Dermis blood vessel endothelial cell (primary cell): ENCODE results near the gene PHAX. TPM values are rescaled to one million over a fixed set of nuclear protein-coding genes. Genes with fewer than 3 reads are reported as not detected.
"Not testable (repeated sequence)": the region's sequence is repeated elsewhere in the genome, so short reads cannot be mapped to it uniquely, and the experiment has no call there.

ENCODE experiments used
- DNase-seq: peaks from one replicate; pipeline ENCODE4 v3.0.0; 2010
- total RNA-seq: library from RNA; depleted of rRNA; stranded (reverse); fragments of >200 nt; gene quantifications from 2 replicates; pipeline ENCODE4 v1.2.3, GENCODE V29; 2014

Gene PHAX
- total RNA-seq, 1 donor from 2014 or later, result 67.4 TPM

DNA sequence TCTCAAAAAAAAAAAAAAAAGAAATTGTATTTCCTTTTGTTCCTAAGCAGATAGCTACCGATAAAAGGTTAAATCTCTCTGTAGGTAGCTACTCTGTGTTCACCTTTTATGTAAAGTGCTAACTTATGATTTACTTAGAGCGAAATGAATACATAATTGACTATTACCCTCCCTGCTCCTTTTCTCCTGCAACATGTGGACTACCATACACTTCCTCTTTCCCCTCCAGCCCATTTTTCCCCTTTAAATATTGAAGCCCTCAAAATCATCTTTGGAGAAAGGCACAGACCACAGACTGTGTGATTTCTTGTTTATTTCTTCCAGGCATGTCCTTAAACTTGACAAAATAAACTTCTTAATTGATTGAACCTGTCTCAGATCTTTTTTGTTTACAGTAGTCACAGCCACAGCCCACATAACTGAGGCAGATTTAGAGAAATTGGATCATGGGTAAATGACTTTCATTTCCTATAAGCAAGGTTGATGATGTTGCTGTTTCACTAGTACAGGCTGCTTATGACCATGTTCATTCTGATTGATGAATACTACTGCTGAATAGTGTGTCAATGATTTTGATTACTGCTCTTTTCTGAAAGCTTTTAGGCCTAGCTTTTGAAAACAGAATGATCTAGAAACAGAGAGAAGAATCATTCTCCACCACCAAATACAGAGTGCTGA lies 59.2 kb downstream of the PHAX start:
- DNase-seq, result no peak

DNA sequence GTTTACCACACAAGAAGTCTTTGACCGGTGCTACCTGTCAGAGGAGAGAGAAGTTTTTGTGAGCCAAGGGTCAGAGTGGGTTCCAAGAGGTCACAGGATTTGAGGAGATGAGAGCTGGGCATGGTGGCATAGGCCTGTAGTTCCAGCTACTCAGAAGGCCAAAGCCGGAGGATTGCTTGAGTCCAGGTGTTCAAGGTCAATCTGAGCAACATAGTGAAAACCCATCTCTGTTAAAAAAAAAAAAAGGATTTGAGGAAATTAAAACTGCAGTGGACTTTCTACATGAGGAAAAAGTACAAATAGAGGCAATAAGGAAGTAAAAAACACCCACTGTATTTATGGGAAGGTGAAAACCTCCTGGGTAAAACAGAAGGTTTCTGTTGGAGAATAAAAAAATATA lies 63.8 kb downstream of the PHAX start:
- no peak for DNase-seq

DNA sequence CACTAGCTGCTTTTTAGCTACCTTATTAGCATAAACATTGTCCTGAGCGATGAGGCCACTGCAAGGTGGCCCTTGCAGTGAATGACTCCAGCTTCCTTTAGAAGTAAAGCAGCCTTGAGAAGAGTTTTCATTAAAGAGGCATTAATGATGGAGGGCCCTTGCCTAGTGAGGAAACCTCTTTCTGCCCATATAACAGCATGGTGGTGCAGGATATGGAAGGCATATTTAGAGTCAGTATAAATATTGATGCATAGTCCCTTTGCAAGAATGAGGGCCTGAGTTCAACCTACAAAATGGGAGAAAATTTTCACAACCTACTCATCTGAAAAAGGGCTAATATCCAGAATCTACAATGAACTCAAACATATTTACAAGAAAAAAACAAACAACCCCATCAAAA lies 69.4 kb downstream of the PHAX start:
- DNase-seq, result not testable (repeated sequence)

DNA sequence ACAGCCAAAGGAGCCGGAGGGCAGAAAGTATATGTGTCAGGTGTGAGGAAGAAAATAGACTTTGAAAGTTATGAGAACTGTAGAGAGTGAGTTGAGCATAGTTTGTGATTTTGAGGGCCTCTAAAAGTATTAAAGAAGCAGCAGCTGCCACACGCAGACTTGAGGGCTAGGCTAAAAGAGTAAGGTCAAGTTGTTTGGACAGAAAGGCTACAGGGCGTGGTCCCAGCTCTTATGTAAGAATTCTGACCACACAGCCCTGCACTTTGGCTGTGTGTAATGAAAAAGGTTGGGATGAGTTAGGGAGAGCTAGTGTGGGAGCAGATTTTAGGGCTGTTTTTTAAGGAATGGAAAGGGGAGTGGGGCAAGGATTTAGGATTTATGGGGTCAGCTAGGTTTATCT lies 70.9 kb downstream of the PHAX start:
- not testable (repeated sequence) for DNase-seq

DNA sequence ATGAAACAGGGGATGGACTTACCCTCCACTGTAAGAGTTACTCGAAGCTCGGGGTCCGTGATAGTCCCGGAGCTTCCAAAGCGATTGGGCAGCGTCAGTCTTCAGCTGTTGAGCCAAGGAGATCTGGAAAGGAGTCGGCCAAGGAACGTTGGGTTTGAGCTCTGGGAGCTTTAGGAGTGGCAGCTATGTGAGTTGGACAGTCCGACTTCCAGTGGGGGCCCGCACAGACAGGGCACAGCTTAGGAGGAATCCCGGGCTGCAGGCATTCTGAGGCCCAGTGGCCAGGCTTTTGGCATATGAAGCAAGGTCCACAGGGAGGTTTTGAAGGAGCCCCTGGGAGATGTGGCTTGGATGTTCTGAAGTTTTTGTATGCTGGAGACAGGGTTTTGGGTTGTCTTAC lies 72.7 kb downstream of the PHAX start:
- no peak for DNase-seq

DNA sequence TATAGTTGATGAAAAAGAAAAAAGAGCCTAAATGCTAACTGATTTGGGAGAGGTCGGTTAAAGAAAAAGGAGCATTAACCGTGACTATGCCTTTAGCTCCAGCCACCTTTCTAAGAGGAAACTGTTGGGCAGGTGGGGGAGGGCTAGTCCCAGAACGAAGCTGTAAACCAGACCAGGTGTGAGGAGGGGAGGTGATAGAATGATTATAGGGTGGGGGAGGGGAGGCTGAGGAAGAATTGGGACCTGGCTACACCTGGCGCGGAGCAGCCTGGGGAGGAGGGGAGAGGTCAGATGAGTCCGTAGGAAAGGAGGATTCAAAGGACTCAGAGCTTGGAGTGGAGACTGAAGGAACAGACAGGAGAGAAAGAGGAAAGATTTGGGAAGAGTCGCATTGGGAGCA lies 73.4 kb downstream of the PHAX start:
- DNase-seq, result no peak

DNA sequence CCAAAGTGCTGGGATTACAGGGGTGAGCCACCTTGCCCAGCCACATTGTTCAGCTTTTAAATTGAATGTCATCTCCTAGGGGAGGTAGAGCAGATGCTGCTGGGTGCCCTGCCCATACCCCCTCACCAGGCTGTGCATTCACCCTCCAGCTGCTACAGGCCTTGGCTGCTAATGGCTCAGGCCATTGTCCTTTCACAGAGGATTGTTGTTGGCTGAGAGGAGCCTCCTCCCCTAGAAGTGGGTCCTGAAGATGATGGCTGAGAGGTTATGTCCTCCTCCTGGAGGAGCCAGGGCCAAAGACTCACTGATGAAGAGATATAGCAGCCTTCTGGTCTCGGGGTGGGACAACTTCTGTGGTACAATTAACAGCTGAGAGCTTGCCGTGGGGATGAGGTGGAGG lies 74.6 kb downstream of the PHAX start:
- DNase-seq, result no peak

DNA sequence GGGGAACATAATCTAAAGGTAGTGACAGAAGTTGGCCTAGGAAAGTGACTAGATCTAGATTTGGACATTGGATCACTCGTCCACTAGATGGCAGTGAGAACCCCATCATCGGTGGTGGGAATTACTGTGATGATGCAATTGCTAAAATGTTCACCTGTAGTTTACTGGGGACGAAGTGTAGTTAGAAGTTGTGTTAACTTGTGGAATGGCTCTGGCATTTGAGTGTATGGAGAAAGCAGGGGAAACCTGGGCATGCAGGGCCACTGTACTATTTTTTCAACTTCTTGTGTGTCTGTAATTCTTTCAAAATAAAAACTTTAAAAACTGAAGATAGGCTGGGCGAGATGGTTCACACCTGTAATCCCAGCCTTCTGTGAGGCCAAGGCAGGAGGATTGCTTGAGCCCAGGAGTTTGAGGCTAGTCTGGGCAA lies 75.5 kb downstream of the PHAX start:
- peak; percentile 75 for DNase-seq

Other genes with a start within 250 kb of the PHAX start
- 7.3 and 13.9 TPM in 2 replicates for gene GRAMD2B, start 177.5 kb upstream of the PHAX start, total RNA-seq
- gene ALDH7A1, start 5.7 kb upstream of the PHAX start, total RNA-seq, result 26.7 and 28.7 TPM in 2 replicates
- 43.1 and 116 TPM in 2 replicates for gene LMNB1, start 176.2 kb downstream of the PHAX start, total RNA-seq